Measurements from ENCODE around the gene ACSF3.

ACSF3 gene

DNA sequence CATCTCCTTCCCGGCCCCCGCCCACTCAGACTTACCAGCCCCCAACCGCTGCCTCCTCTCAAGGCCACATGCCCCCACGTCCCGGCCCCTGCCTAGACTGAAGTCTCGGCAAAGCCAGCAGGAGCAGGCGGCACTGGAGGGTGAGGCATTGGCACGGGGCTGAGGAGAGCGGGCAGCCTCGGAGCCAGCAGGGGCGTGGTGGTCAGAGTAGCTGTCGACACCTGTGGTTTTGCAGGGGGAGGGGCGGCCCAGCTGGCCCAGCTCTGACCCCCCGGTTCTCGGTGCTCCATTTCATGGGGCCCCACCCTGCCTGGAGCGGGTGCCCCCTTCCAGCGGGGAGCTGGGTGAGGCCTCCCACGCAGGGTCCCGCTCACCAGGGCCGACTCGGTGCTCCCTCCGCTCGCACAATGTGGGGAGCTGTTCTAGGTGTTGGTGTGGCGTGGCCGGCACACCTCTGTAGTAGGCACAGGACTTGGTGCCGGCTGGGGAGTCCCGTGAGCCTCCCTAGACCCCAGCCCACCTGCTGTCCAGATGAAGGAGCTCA, 82.6 kb downstream of the ACSF3 start:
- H3K4me3 ChIP-seq (ENCODE audit: low read depth, low read length), result no peak overlapping the region
- POLR2A ChIA-PET, result interaction anchor here (0.7 kb wide), 1 partner anchor 9 kb away, joined by 3 read pairs; no protein-coding TSS in a partner anchor
- no peak for DNase-seq (ENCODE audit: low read depth, low spot score)
- CTCF ChIA-PET, result interaction anchor here (0.9 to 3.2 kb wide), 4 partner anchors 8 to 433 kb away, joined by 3 to 35 read pairs (median 6); no protein-coding TSS in a partner anchor
- TF ChIP-seq CTCF (IDR thresholded peaks at IDR 0.05; ENCODE audit: insufficient read depth, low read length, missing control alignments), result no peak

- no peak for DNase-seq (ENCODE audit: low read depth, low spot score)
- ChIA-PET CTCF (interaction anchor here (0.9 to 3.2 kb wide), 4 partner anchors 9 to 433 kb away, joined by 3 to 35 read pairs (median 6); no protein-coding TSS in a partner anchor), POLR2A (interaction anchor here (0.7 kb wide), 1 partner anchor 8 kb away, joined by 3 read pairs; no protein-coding TSS in a partner anchor)
- no peak for TF ChIP-seq CTCF (IDR thresholded peaks at IDR 0.05; ENCODE audit: insufficient read depth, low read length, missing control alignments)
- no peak overlapping the region for H3K4me3 ChIP-seq (ENCODE audit: low read depth, low read length)
Measured at GRCh38 chr16:89176717-89177116, 83.1 kb downstream of the ACSF3 start.

DNA sequence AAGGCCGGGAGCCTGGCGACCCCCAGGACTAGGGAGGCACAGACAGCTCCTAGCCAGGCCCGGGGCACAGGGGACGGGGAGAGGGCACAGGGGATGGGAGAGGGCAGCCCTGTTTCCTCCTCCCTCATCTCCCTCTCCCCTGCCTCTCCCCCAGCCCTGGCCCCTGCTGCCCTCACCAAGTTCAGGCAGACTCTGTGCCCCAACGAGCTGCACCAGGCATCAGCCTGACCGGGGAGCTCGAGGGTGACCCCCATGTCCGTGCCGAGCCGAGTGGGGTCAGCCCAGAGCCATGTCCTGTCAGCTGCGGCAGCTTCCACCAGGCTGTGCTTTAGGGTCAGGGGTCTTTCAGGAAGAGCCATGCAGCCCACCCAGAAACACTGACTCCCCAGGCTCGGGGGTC, 83.8 kb downstream of the ACSF3 start:
- ChIA-PET POLR2A (interaction anchor here (0.7 kb wide), 1 partner anchor 15 kb away, joined by 3 read pairs; no protein-coding TSS in a partner anchor), CTCF (interaction anchor here (1.2 to 3.0 kb wide), 2 partner anchors 10 to 434 kb away, joined by 3 to 35 read pairs; no protein-coding TSS in a partner anchor)
- DNase-seq (ENCODE audit: low read depth, low spot score), result no peak
- TF ChIP-seq CTCF (IDR thresholded peaks at IDR 0.05; ENCODE audit: insufficient read depth, low read length, missing control alignments), result no peak
- no peak overlapping the region for H3K4me3 ChIP-seq (ENCODE audit: low read depth, low read length)

DNA sequence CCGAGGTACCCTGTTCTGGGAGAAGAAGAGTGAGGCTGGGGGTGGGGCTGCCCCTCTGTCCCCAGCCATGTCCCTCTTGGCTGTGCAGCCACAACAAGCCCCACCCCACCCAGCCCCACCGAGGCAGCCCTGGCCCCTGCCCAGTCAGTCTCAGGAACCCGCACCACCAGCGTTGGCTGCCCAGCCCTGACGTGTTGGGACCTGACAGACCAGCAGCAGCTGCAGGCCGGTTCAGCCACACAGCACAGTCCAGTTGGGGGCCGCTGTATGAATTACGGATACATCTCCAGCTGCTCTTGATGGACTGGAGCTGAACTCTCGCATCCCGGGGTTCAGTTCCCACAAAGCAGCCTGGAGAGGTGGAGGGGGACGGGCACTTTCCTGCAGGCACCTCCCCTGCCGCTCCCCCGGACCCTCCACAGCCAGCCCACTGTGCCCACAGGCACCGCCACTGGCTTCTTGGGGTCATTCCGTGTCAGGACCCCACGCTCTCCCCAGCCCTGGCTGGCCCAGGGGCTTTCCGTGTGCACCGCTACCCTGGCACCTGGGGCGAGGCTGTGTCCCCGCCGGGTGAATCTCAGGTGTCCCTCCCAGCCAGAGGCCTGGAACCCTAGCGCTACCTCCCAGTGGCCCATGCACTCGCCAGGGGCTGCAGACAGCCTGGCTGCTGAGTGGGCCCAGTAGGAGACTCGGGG, 84.9 kb downstream of the ACSF3 start:
- no peak for TF ChIP-seq CTCF (IDR thresholded peaks at IDR 0.05; ENCODE audit: insufficient read depth, low read length, missing control alignments)
- ChIA-PET POLR2A (no interaction called here), CTCF (interaction anchor here (1.3 to 3.0 kb wide), 2 partner anchors 11 kb away, joined by 8 to 35 read pairs; no protein-coding TSS in a partner anchor)
- H3K4me3 ChIP-seq (ENCODE audit: low read depth, low read length), result no peak overlapping the region
- no peak for DNase-seq (ENCODE audit: low read depth, low spot score)

DNA sequence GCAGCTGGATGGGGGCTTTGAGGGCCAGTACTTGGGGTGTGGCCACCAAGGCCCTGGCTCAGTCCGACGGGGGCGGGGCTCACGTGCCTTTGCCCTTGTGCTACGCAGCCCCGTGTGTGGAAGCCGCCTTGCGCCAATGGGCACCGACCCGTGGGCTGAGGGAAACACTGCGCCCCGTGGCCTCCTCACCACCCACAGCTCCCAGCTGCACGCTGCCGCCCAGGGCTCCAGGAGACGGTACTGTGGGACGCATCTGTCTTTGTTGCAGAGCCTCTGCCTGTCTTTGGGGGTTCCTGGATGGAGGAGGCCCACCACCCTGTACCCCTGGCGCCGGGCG, 85.5 kb downstream of the ACSF3 start:
- no peak for TF ChIP-seq CTCF (IDR thresholded peaks at IDR 0.05; ENCODE audit: insufficient read depth, low read length, missing control alignments)
- ChIA-PET POLR2A (no interaction called here), CTCF (interaction anchor here (0.9 to 1.3 kb wide), 2 partner anchors 12 to 14 kb away, joined by 3 to 8 read pairs; no protein-coding TSS in a partner anchor)
- no peak for DNase-seq (ENCODE audit: low read depth, low spot score)
- H3K4me3 ChIP-seq (ENCODE audit: low read depth, low read length), result no peak overlapping the region

- CTCF ChIA-PET, result interaction anchor here (0.9 to 1.3 kb wide), 2 partner anchors 12 to 13 kb away, joined by 3 to 8 read pairs; no protein-coding TSS in a partner anchor
- no peak overlapping the region for H3K4me3 ChIP-seq (ENCODE audit: low read depth, low read length)
- POLR2A ChIA-PET, result interaction anchor here (1.1 kb wide), 1 partner anchor 10 kb away, joined by 3 read pairs; no protein-coding TSS in a partner anchor
Measured at GRCh38 chr16:89179656-89180315, 86.1 kb downstream of the ACSF3 start.

More at GRCh38 chr16:89179656-89180315, 86.1 kb downstream of the ACSF3 start:
- no peak for DNase-seq (ENCODE audit: low read depth, low spot score)
- no peak for TF ChIP-seq CTCF (IDR thresholded peaks at IDR 0.05; ENCODE audit: insufficient read depth, low read length, missing control alignments)

Data from AG04449 (cell line).